ENCODE data around the gene SERP2. TPM values are rescaled to one million over a fixed set of nuclear protein-coding genes. Genes with fewer than 3 reads are reported as not detected.

The SERP2 gene
- total and polyA plus RNA-seq, 2 of the 13 experiments (the other 11 are each of a cell fraction or from before 2014, with no cell fraction given), result not detected

DNA sequence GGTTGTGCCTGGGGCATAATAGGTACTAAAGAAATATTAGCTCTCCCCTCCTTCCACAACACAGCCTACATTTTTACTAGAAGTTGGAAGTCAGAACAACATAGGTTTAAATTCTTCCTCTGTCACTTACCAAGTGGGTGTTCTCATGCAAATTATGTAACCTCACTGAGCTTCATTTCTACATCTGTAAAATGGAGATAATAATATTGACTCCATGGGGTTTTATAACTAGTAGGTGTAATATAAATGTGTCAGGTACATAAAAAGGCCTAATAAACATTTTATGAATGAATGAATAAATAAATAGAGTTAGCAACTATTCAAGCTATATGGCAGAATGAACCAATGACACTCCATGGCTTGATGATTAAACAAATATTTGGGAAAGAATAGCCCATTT, 27.1 kb upstream of the SERP2 start:
- CTCF ChIA-PET (ENCODE audit: low intra/inter-chr PET ratio, low total read pairs), result no interaction called here
- POLR2A ChIA-PET, result no interaction called here
- no peaks in the 10 kb centered on the region for H4K20me1 ChIP-seq (ENCODE audit: insufficient read depth, low read length)
- no peak for ATAC-seq
- H3K9ac ChIP-seq (ENCODE audit: insufficient read depth, low read depth, low read length), result no peak overlapping the region
- in situ Hi-C loops (cut with HindIII; ENCODE audit: extremely low pct_ligation_motif_present, low pct_unique_long_range_greater_than_20kb) (no loop called here), intact Hi-C loops (cut with micrococcal nuclease; ENCODE audit: unreplicated experiment) (no loop called here)
- no peaks in the 10 kb centered on the region for H3K36me3 ChIP-seq (replicated peaks in 1 of 2; ENCODE audit: control insufficient read depth in 1 of 2, insufficient read depth in 2 of 2, low read length in 2 of 2)
- no peak for FAIRE-seq
- no peak for TF ChIP-seq WIZ (CRISPR knock-in tag; IDR thresholded peaks at IDR 0.05)
- TF ChIP-seq ZNF564 (CRISPR knock-in tag; IDR thresholded peaks at IDR 0.05), result no peak
- no peak for TF ChIP-seq ZFP1 (CRISPR knock-in tag; IDR thresholded peaks at IDR 0.05)
- no peak for TF ChIP-seq ZNF530 (CRISPR knock-in tag; IDR thresholded peaks at IDR 0.05; ENCODE audit: low read depth)
- TF ChIP-seq ETV6 (CRISPR knock-in tag; conservative IDR thresholded peaks at IDR 0.05), result no peak
- no peak for TF ChIP-seq AGO1 (IDR thresholded peaks at IDR 0.05; ENCODE audit: low read depth, low read length, poor library complexity, severe bottlenecking)
- no peak for TF ChIP-seq BRF2 (CRISPR knock-in tag; IDR thresholded peaks at IDR 0.05)
- no peak for TF ChIP-seq ZNF414 (CRISPR knock-in tag; IDR thresholded peaks at IDR 0.05)
- TF ChIP-seq NFYB (CRISPR knock-in tag; IDR thresholded peaks at IDR 0.05), result no peak
- no peak for TF ChIP-seq ZNF761 (CRISPR knock-in tag; conservative IDR thresholded peaks at IDR 0.05)
- TF ChIP-seq, protein P1, sequence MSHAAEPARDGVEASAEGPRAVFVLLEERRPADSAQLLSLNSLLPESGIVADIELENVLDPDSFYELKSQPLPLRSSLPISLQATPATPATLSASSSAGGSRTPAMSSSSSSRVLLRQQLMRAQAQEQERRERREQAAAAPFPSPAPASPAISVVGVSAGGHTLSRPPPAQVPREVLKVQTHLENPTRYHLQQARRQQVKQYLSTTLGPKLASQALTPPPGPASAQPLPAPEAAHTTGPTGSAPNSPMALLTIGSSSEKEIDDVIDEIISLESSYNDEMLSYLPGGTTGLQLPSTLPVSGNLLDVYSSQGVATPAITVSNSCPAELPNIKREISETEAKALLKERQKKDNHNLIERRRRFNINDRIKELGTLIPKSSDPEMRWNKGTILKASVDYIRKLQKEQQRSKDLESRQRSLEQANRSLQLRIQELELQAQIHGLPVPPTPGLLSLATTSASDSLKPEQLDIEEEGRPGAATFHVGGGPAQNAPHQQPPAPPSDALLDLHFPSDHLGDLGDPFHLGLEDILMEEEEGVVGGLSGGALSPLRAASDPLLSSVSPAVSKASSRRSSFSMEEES (CRISPR knock-in tag; IDR thresholded peaks at IDR 0.05), result no peak
- TF ChIP-seq ZNF629 (CRISPR knock-in tag; conservative IDR thresholded peaks at IDR 0.05), result no peak
- no peak for TF ChIP-seq ZNF589 (CRISPR knock-in tag; conservative IDR thresholded peaks at IDR 0.05)
- TF ChIP-seq RFXANK (CRISPR knock-in tag; IDR thresholded peaks at IDR 0.05), result no peak
- TF ChIP-seq ZNF562 (CRISPR knock-in tag; IDR thresholded peaks at IDR 0.05; ENCODE audit: borderline replicate concordance), result no peak
- TF ChIP-seq NR2C2 (CRISPR knock-in tag; IDR thresholded peaks at IDR 0.05; ENCODE audit: borderline replicate concordance), result no peak
- no peaks in the 10 kb centered on the region for H3K27me3 ChIP-seq (ENCODE audit: control insufficient read depth in 1 of 2, insufficient read depth in 2 of 2, low read length in 2 of 2)
- no peak for DNase-seq (ENCODE audit: low spot score)
- no peak overlapping the region for H3K4me2 ChIP-seq (ENCODE audit: low read depth, low read length)
- no TSS peak for BruUV-seq (replicated peaks)
- H3K4me1 ChIP-seq (ENCODE audit: insufficient read depth, low read length), result peaks cover 10% of the 10 kb centered on the region; the same call in 1 of the 2 replicates
- H3K9me3 ChIP-seq (ENCODE audit: low read length), result no peaks in the 10 kb centered on the region
- no peak overlapping the region for H3K4me3 ChIP-seq (replicated peaks in 1 of 3; ENCODE audit: insufficient read depth in 1 of 3, low read depth in 2 of 3, low read length in 3 of 3)
- no peaks in the 10 kb centered on the region for H3K79me2 ChIP-seq (ENCODE audit: insufficient read depth, low read length)
- no peak overlapping the region for H3K27ac ChIP-seq (ENCODE audit: extremely low read length, insufficient read depth, low read length)
- H2AFZ ChIP-seq (ENCODE audit: low read length), result no peak overlapping the region

All from HepG2 (cell line).